Neural cell (in vitro differentiated cells): ENCODE measurements around the gene SMG9. TPM values are rescaled to one million over a fixed set of nuclear protein-coding genes. Genes with fewer than 3 reads are reported as not detected.

ENCODE experiments used
- H2AFZ ChIP-seq: fragments of 200-600, 300-800 bp; sonication (generic), shearing (Covaris generic); 2 replicates; pipeline ENCODE4 v1.6.0; 2014; ENCODE audit warnings: low read depth, mild to moderate bottlenecking, antibody characterized with exemption, low read length, moderate library complexity
- H3F3A ChIP-seq: fragments of 200-600 bp; shearing (Covaris generic); 2 replicates; pipeline ENCODE4 v1.6.1; 2016; ENCODE audit warnings: mild to moderate bottlenecking, moderate library complexity, mixed read lengths, antibody characterized with exemption, low read length; ENCODE audit not compliant: insufficient read depth, poor library complexity, severe bottlenecking
- H3K27ac ChIP-seq: fragments of 200-600, 300-800 bp; sonication (generic), shearing (Covaris generic); 2 replicates; pipeline ENCODE4 v1.5.1; 2014; ENCODE audit warnings: mild to moderate bottlenecking, low read length, moderate library complexity
- H3K27me3 ChIP-seq: fragments of 300-800, 200-600 bp; sonication (generic), shearing (Covaris generic); 2 replicates; pipeline ENCODE4 v1.6.0; 2014; ENCODE audit warnings: mild to moderate bottlenecking, low read depth, low read length, moderate library complexity; ENCODE audit not compliant: insufficient read depth
- H3K36me3 ChIP-seq: fragments of 300-800, 200-600 bp; sonication (generic), shearing (Covaris generic); 2 replicates; pipeline ENCODE4 v1.5.1; 2014; ENCODE audit warnings: mild to moderate bottlenecking, antibody characterized with exemption, low read length, moderate library complexity; ENCODE audit not compliant: insufficient read depth
- H3K4me2 ChIP-seq: fragments of 300-800, 200-600 bp; sonication (generic), shearing (Covaris generic); 2 replicates; pipeline ENCODE4 v1.6.0; 2014; ENCODE audit warnings: mild to moderate bottlenecking, low read length
- H3K4me3 ChIP-seq: fragments of 300-800, 200-600 bp; sonication (generic), shearing (Covaris generic); 2 replicates; pipeline ENCODE4 v1.5.1; 2014; ENCODE audit warnings: mild to moderate bottlenecking, low read length, moderate library complexity
- H3K79me2 ChIP-seq: fragments of 200-600 bp; shearing (Covaris generic); replicated peaks from 2 replicates; pipeline ENCODE4 v1.6.0; 2014; ENCODE audit warnings: mild to moderate bottlenecking, low read length, moderate library complexity; ENCODE audit not compliant: insufficient read depth
- H3K9ac ChIP-seq: fragments of 300-800, 200-600 bp; sonication (generic), shearing (Covaris generic); 2 replicates; pipeline ENCODE4 v1.6.1; 2016; ENCODE audit warnings: mild to moderate bottlenecking, low read length, mixed read lengths
- H3K9me2 ChIP-seq: fragments of 200-600 bp; shearing (Covaris generic); 2 replicates; pipeline ENCODE4 v1.6.1; 2016; ENCODE audit warnings: mild to moderate bottlenecking, low read length, mixed read lengths; ENCODE audit not compliant: insufficient read depth
- H3K9me3 ChIP-seq: fragments of 200-600, 300-800 bp; sonication (generic), shearing (Covaris generic); 2 replicates; pipeline ENCODE4 v1.6.1; 2016; ENCODE audit warnings: mild to moderate bottlenecking, mixed run types, low read length, moderate library complexity, mixed read lengths
- H4K20me1 ChIP-seq: fragments of 200-600 bp; shearing (Covaris generic); 2 replicates; pipeline ENCODE4 v1.6.1; 2016; ENCODE audit warnings: mild to moderate bottlenecking, mixed run types; ENCODE audit not compliant: insufficient read depth
- CTCF ChIP-seq: fragments of 450-650 bp; IDR thresholded peaks from 2 replicates; pipeline ENCODE4 v1.5.1; 2014; ENCODE audit warnings: antibody characterized with exemption, mild to moderate bottlenecking, moderate library complexity; ENCODE audit not compliant: poor library complexity, severe bottlenecking
- EP300 ChIP-seq: fragments of 450-650 bp; conservative IDR thresholded peaks from 2 replicates; pipeline ENCODE4 v1.6.1; 2014; ENCODE audit warnings: antibody characterized with exemption, mild to moderate bottlenecking, moderate library complexity; ENCODE audit not compliant: poor library complexity, severe bottlenecking
- EZH2 ChIP-seq: fragments of 200-600, 300-800 bp; shearing (Covaris generic), sonication (generic); IDR thresholded peaks from 2 replicates; pipeline ENCODE4 v1.6.1; 2014; ENCODE audit warnings: antibody characterized with exemption, low read length, borderline replicate concordance, mild to moderate bottlenecking; ENCODE audit not compliant: insufficient read depth, poor library complexity, severe bottlenecking
- MXI1 ChIP-seq: fragments of 450-650 bp; conservative IDR thresholded peaks from 2 replicates; pipeline ENCODE4 v1.6.1; 2014; ENCODE audit warnings: antibody characterized with exemption, mild to moderate bottlenecking; ENCODE audit not compliant: poor library complexity, severe bottlenecking
- POLR2AphosphoS5 ChIP-seq: IDR thresholded peaks from 2 replicates; pipeline ENCODE4 v1.6.1; 2012
- RAD21 ChIP-seq: fragments of 450-650 bp; conservative IDR thresholded peaks from 2 replicates; pipeline ENCODE4 v1.6.1; 2014; ENCODE audit warnings: antibody characterized with exemption, mild to moderate bottlenecking, moderate library complexity
- REST ChIP-seq: IDR thresholded peaks from 2 replicates; pipeline ENCODE4 v1.6.1; 2012; ENCODE audit warnings: borderline replicate concordance
- SMC3 ChIP-seq: fragments of 450-650 bp; conservative IDR thresholded peaks from 2 replicates; pipeline ENCODE4 v1.6.1; 2014; ENCODE audit warnings: antibody characterized with exemption, mild to moderate bottlenecking, moderate library complexity; ENCODE audit not compliant: poor library complexity
- TAF1 ChIP-seq: IDR thresholded peaks from 2 replicates; pipeline ENCODE4 v1.6.1; 2012; ENCODE audit warnings: low read depth
- polyA plus RNA-seq: library from polyadenylated mRNA; depleted of rRNA; stranded (reverse); fragments of >200 nt; gene quantifications from 2 replicates; pipeline ENCODE4 v1.2.3, GENCODE V29; 2014

SMG9 gene
- polyA plus RNA-seq, 1 donor from 2014 or later = 33.0 TPM

- Histone ChIP-seq H3K9me3 (no peaks in the 10 kb centered on the region), H3K79me2 (no peaks in the 10 kb centered on the region), H3K4me2 (no peak overlapping the region), H3F3A (no peaks in the 10 kb centered on the region), H2AFZ (no peak overlapping the region), H4K20me1 (no peaks in the 10 kb centered on the region), H3K9ac (no peak overlapping the region), H3K27me3 (peaks cover 13% of the 10 kb centered on the region), H3K27ac (no peak overlapping the region), H3K9me2 (no peaks in the 10 kb centered on the region), H3K4me3 (no peak overlapping the region), H3K36me3 (no peaks in the 10 kb centered on the region)
- no peak for TF ChIP-seq RAD21
- TF ChIP-seq MXI1 = no peak
- no peak for TF ChIP-seq POLR2AphosphoS5
- no peak for TF ChIP-seq EP300
- TF ChIP-seq CTCF = no peak
- TF ChIP-seq SMC3 = no peak
- TF ChIP-seq REST = no peak
- no peak for TF ChIP-seq TAF1
- TF ChIP-seq EZH2 = no peak
These were observed 13.7 kb upstream of the SMG9 start for GRCh38 chr19:43768273-43769050.

GRCh38 chr19:43767818-43768217 lies 13.1 kb upstream of the SMG9 start:
- H2AFZ ChIP-seq = no peak overlapping the region
- no peak overlapping the region for H3K4me2 ChIP-seq
- no peak overlapping the region for H3K27ac ChIP-seq
- H3F3A ChIP-seq = no peaks in the 10 kb centered on the region
- H3K4me3 ChIP-seq = no peak overlapping the region
- no peaks in the 10 kb centered on the region for H3K9me3 ChIP-seq
- H3K9ac ChIP-seq = no peak overlapping the region
- no peaks in the 10 kb centered on the region for H3K36me3 ChIP-seq
- no peaks in the 10 kb centered on the region for H4K20me1 ChIP-seq
- TF ChIP-seq POLR2AphosphoS5 = no peak
- peaks cover 7% of the 10 kb centered on the region for H3K27me3 ChIP-seq
- H3K79me2 ChIP-seq = no peaks in the 10 kb centered on the region
- no peaks in the 10 kb centered on the region for H3K9me2 ChIP-seq
